Neuronal stem cell (in vitro differentiated cells): Measurements from ENCODE around the gene SFMBT1.

ENCODE experiments used
- DNase-seq: peaks from one replicate; pipeline ENCODE4 v3.0.0-alpha.2; 2013; ENCODE audit warnings: low spot score
- H2AFZ ChIP-seq: one replicate; pipeline ENCODE4 v1.6.1; 2013; ENCODE audit warnings: mild to moderate bottlenecking, low read length, inconsistent platforms
- H2AK5ac ChIP-seq: 2 replicates; pipeline ENCODE4 v1.6.1; 2013; ENCODE audit warnings: low read depth, mild to moderate bottlenecking, inconsistent platforms, low read length, moderate library complexity, mixed read lengths
- H2BK120ac ChIP-seq: 2 replicates; pipeline ENCODE4 v1.6.1; 2013; ENCODE audit warnings: low read depth, mild to moderate bottlenecking, inconsistent platforms, low read length, moderate library complexity, mixed read lengths
- H2BK12ac ChIP-seq: one replicate; pipeline ENCODE4 v1.6.1; 2013; ENCODE audit warnings: low read length, inconsistent platforms
- H2BK15ac ChIP-seq: 2 replicates; pipeline ENCODE4 v1.6.1; 2013; ENCODE audit warnings: mild to moderate bottlenecking, low read length, inconsistent platforms, mixed read lengths
- H2BK5ac ChIP-seq: one replicate; pipeline ENCODE4 v1.6.1; 2013; ENCODE audit warnings: inconsistent platforms, mild to moderate bottlenecking, low read length, moderate library complexity
- H3K14ac ChIP-seq: one replicate; pipeline ENCODE4 v1.6.1; 2013; ENCODE audit warnings: low read length, inconsistent platforms
- H3K18ac ChIP-seq: 2 replicates; pipeline ENCODE4 v1.6.1; 2013; ENCODE audit warnings: low read length, inconsistent platforms
- H3K23ac ChIP-seq: 2 replicates; pipeline ENCODE4 v1.6.1; 2013; ENCODE audit warnings: low read depth, mild to moderate bottlenecking, mixed read lengths, low read length, inconsistent platforms; ENCODE audit not compliant: poor library complexity
- H3K27ac ChIP-seq: replicated peaks from 3 replicates; pipeline ENCODE4 v1.5.1; 2013; ENCODE audit warnings: low read length, inconsistent platforms
- H3K27me3 ChIP-seq, 3 experiments: 2 replicates each; pipeline ENCODE4 v1.6.1; 2013; ENCODE audit warnings: low read length in 3 of 3, mild to moderate bottlenecking in 2 of 3, inconsistent platforms in 1 of 3, low read depth in 1 of 3, mixed read lengths in 1 of 3, moderate library complexity in 1 of 3; ENCODE audit not compliant: control insufficient read depth in 3 of 3, insufficient read depth in 3 of 3
- H3K36me3 ChIP-seq, 2 donors: replicated peaks in 1 of 2; 2 replicates each; pipeline ENCODE4 v1.6.1; 2013; ENCODE audit warnings: low read length in 2 of 2; ENCODE audit not compliant: control insufficient read depth in 2 of 2, insufficient read depth in 2 of 2
- H3K4ac ChIP-seq: 2 replicates; pipeline ENCODE4 v1.6.1; 2013; ENCODE audit warnings: inconsistent platforms, mild to moderate bottlenecking, low read length, moderate library complexity
- H3K4me1 ChIP-seq, 2 donors: 1 replicate in 1 of 2; 2 replicates in 1 of 2; pipeline ENCODE4 v1.6.1; 2013; ENCODE audit warnings: low read length in 2 of 2, low read depth in 1 of 2; ENCODE audit not compliant: control insufficient read depth in 2 of 2, insufficient read depth in 1 of 2
- H3K4me2 ChIP-seq: one replicate; pipeline ENCODE4 v1.6.1; 2013; ENCODE audit warnings: mild to moderate bottlenecking, low read length, inconsistent platforms; ENCODE audit not compliant: insufficient read depth, poor library complexity, severe bottlenecking
- H3K4me3 ChIP-seq, 2 donors: 2 replicates each; pipeline ENCODE4 v1.5.1; 2013; ENCODE audit warnings: low read length in 2 of 2, mild to moderate bottlenecking in 2 of 2, inconsistent platforms in 1 of 2, moderate library complexity in 1 of 2
- H3K79me1 ChIP-seq: one replicate; pipeline ENCODE4 v1.6.1; 2013; ENCODE audit warnings: low read depth, mild to moderate bottlenecking, inconsistent platforms, low read length, moderate library complexity
- H3K9ac ChIP-seq: one replicate; pipeline ENCODE4 v1.6.1; 2013; ENCODE audit warnings: mild to moderate bottlenecking, low read depth, low read length, inconsistent platforms; ENCODE audit not compliant: poor library complexity
- H3K9me3 ChIP-seq, 2 donors: replicated peaks in 1 of 2; 2 replicates each; pipeline versions ENCODE3 to v1.6.1; 2013; ENCODE audit warnings: low read length in 2 of 2, mild to moderate bottlenecking in 2 of 2, inconsistent platforms in 1 of 2, low read depth in 1 of 2, mixed read lengths in 1 of 2, moderate library complexity in 1 of 2; ENCODE audit not compliant: control insufficient read depth in 2 of 2, insufficient read depth in 1 of 2
- H4K8ac ChIP-seq: one replicate; pipeline ENCODE4 v1.6.1; 2013; ENCODE audit warnings: low read depth, mild to moderate bottlenecking, inconsistent platforms, low read length, moderate library complexity
- H4K91ac ChIP-seq: one replicate; pipeline ENCODE4 v1.6.1; 2013; ENCODE audit warnings: low read length, low read depth, mild to moderate bottlenecking, inconsistent platforms; ENCODE audit not compliant: poor library complexity
- WGBS, 2 donors: extraction: QIAGEN DNeasy Blood & Tissue Kit; methylation state at CpG; one replicate each; pipeline ENCODE4 v1.1.7; 2013; ENCODE audit warnings: missing lambda C conversion rate in 2 of 2, mixed read lengths in 1 of 2; ENCODE audit not compliant: insufficient read length in 2 of 2, insufficient replicate concordance in 1 of 2; ENCODE audit errors: extremely low coverage in 2 of 2; 5-methylcytosine and 5-hydroxymethylcytosine counted together

Gene SFMBT1

DNA sequence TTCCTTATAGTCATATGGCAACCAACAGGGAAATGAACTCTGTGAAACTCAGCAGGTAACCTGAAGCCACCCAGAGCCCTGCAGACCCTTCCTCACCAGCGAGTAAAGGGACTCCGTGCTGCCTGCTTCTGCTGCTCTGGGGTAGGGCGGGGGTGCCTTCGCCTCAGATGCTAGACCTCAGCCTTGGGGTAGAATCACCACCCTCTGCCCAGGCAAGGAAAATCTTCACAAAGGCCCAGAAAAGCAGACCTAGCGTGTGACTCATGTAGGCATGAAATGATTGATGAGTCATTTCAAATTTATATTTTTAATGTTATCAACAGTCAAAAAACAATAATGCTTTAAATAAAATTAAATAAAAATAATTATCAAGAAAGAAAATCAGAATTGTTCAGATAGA lies 155.1 kb downstream of the SFMBT1 start:
- Histone ChIP-seq H3K18ac (no peak overlapping the region), H3K36me3 (peaks cover 2 to 4% of the 10 kb centered on the region in 2 donors), H3K4ac (no peak overlapping the region), H3K9ac (no peak overlapping the region), H2BK5ac (no peak overlapping the region), H3K4me1 (peaks cover 0 to 2% of the 10 kb centered on the region in 2 donors), H3K9me3 (no peaks in the 10 kb centered on the region), H3K14ac (no peak overlapping the region), H3K4me2 (no peak overlapping the region), H2BK120ac (no peak overlapping the region), H3K27ac (no peak overlapping the region), H3K23ac (no peak overlapping the region), H2BK15ac (no peak overlapping the region), H3K79me1 (peaks cover 2% of the 10 kb centered on the region), H2BK12ac (no peak overlapping the region), H2AK5ac (no peak overlapping the region), H3K27me3 (no peaks in the 10 kb centered on the region), H4K91ac (no peak overlapping the region), H2AFZ (no peak overlapping the region), H3K4me3 (no peak overlapping the region), H4K8ac (no peak overlapping the region)
- no CpG with 5 or more reads among the region's 5 CpGs for WGBS, 2 donors
- DNase-seq: no peak

- WGBS, 2 donors: no CpG with 5 or more reads among the region's 8 CpGs
- Histone ChIP-seq H3K4me2 (no peak overlapping the region), H4K91ac (no peak overlapping the region)
These were observed 156.0 kb downstream of the SFMBT1 start for GRCh38 chr3:52889901-52890300.

DNA sequence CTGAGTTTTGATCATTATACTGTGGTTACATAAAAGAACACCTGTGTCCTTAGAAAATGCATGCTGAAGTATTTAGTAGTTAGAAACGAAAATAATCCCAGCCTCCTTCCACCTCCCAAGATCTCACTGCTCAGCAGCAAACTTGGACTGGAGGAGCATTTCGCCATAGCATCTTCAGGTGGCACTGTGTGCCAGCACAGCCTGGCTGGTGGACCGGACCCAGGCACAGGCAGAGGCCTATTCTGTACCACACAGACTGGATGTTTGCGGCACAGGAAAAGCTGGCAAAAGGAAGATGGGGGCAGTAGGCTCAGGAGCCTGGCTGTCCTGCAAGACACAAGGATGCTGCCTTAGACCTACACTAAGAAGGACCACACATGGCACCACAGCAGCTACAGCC lies 158.7 kb downstream of the SFMBT1 start:
- no peak overlapping the region for H2AK5ac ChIP-seq
- H3K23ac ChIP-seq: no peak overlapping the region
- no peak overlapping the region for H2AFZ ChIP-seq
- peaks cover 2% of the 10 kb centered on the region for H3K79me1 ChIP-seq
- no peak overlapping the region for H3K27ac ChIP-seq
- WGBS, 2 donors: no CpG with 5 or more reads among the region's 4 CpGs
- H3K9me3 ChIP-seq: no peaks in the 10 kb centered on the region
- no peak overlapping the region for H3K4me3 ChIP-seq
- H3K4me2 ChIP-seq: no peak overlapping the region
- H2BK120ac ChIP-seq: no peak overlapping the region
- H3K18ac ChIP-seq: no peak overlapping the region
- no peak overlapping the region for H3K4ac ChIP-seq
- no peak overlapping the region for H4K8ac ChIP-seq
- H3K27me3 ChIP-seq: no peaks in the 10 kb centered on the region
- no peak overlapping the region for H3K14ac ChIP-seq
- H3K9ac ChIP-seq: no peak overlapping the region
- H2BK5ac ChIP-seq: no peak overlapping the region
- no peak overlapping the region for H2BK15ac ChIP-seq
- no peak for DNase-seq
- H3K4me1 ChIP-seq: peaks cover 0 to 2% of the 10 kb centered on the region in 2 donors
- peaks cover 0 to 4% of the 10 kb centered on the region in 2 donors for H3K36me3 ChIP-seq
- H2BK12ac ChIP-seq: no peak overlapping the region
- no peak overlapping the region for H4K91ac ChIP-seq

More at GRCh38 chr3:52889901-52890300, 156.0 kb downstream of the SFMBT1 start:
- Histone ChIP-seq H3K27me3 (no peaks in the 10 kb centered on the region), H3K14ac (no peak overlapping the region), H4K8ac (no peak overlapping the region), H2AFZ (no peak overlapping the region), H3K4me3 (no peak overlapping the region), H3K9me3 (no peaks in the 10 kb centered on the region), H2BK5ac (no peak overlapping the region), H3K4ac (no peak overlapping the region), H3K23ac (no peak overlapping the region), H3K9ac (no peak overlapping the region), H3K18ac (no peak overlapping the region), H3K79me1 (peaks cover 2% of the 10 kb centered on the region), H3K36me3 (peaks cover 2 to 4% of the 10 kb centered on the region in 2 donors), H3K27ac (no peak overlapping the region), H3K4me1 (peaks cover 0 to 2% of the 10 kb centered on the region in 2 donors), H2BK12ac (no peak overlapping the region), H2AK5ac (no peak overlapping the region), H2BK15ac (no peak overlapping the region), H2BK120ac (no peak overlapping the region)
- DNase-seq: no peak

GRCh38 chr3:52886049-52886730 lies 159.7 kb downstream of the SFMBT1 start:
- no peak overlapping the region for H3K4ac ChIP-seq
- no peaks in the 10 kb centered on the region for H3K4me1 ChIP-seq
- no peak overlapping the region for H2BK15ac ChIP-seq
- H3K27ac ChIP-seq: no peak overlapping the region
- DNase-seq: no peak
- no peak overlapping the region for H3K23ac ChIP-seq
- no peak overlapping the region for H4K8ac ChIP-seq
- H4K91ac ChIP-seq: no peak overlapping the region
- no peak overlapping the region for H2BK5ac ChIP-seq
- no peak overlapping the region for H2AFZ ChIP-seq
- H3K18ac ChIP-seq: no peak overlapping the region
- WGBS, 2 donors: no CpG with 5 or more reads among the region's 5 CpGs
- H3K36me3 ChIP-seq: peaks cover 0 to 4% of the 10 kb centered on the region in 2 donors
- H3K9me3 ChIP-seq: no peaks in the 10 kb centered on the region
- H2BK120ac ChIP-seq: no peak overlapping the region
- no peak overlapping the region for H3K14ac ChIP-seq
- H3K4me2 ChIP-seq: no peak overlapping the region
- no peak overlapping the region for H3K9ac ChIP-seq
- no peak overlapping the region for H3K4me3 ChIP-seq
- peaks cover 2% of the 10 kb centered on the region for H3K79me1 ChIP-seq
- no peaks in the 10 kb centered on the region for H3K27me3 ChIP-seq
- H2BK12ac ChIP-seq: no peak overlapping the region
- H2AK5ac ChIP-seq: no peak overlapping the region
